HG02610 (cell line): ENCODE data around the gene PDZD2.
"Not testable (repeated sequence)": the region's sequence is repeated elsewhere in the genome, so short reads cannot be mapped to it uniquely, and the experiment has no call there.

Source experiments
- ATAC-seq: cut with Tn5 transposase; IDR thresholded peaks from one replicate; pipeline ENCODE4 v1.9.1; 2021; ENCODE audit warnings: mild to moderate bottlenecking, moderate library complexity; ENCODE audit not compliant: unreplicated experiment

Gene PDZD2

DNA sequence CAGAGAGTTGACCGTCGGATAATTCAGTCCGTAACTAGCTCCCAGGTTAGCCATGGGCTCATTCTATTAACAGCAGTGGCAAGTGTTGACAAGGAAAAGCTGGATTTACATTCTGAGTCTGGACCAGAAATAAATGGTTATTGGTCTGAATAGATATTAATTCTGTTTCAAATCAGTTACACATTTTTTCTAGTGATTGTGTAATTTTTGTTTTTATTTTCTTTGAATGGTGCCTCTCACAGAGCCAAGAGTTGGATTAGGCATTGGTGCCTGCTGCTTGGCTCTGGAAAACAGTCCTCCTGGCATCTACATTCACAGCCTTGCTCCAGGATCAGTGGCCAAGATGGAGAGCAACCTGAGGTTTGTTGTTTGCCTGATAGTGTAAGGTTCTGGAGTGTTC is 420.1 kb downstream of the PDZD2 start:
- ATAC-seq = no peak

DNA sequence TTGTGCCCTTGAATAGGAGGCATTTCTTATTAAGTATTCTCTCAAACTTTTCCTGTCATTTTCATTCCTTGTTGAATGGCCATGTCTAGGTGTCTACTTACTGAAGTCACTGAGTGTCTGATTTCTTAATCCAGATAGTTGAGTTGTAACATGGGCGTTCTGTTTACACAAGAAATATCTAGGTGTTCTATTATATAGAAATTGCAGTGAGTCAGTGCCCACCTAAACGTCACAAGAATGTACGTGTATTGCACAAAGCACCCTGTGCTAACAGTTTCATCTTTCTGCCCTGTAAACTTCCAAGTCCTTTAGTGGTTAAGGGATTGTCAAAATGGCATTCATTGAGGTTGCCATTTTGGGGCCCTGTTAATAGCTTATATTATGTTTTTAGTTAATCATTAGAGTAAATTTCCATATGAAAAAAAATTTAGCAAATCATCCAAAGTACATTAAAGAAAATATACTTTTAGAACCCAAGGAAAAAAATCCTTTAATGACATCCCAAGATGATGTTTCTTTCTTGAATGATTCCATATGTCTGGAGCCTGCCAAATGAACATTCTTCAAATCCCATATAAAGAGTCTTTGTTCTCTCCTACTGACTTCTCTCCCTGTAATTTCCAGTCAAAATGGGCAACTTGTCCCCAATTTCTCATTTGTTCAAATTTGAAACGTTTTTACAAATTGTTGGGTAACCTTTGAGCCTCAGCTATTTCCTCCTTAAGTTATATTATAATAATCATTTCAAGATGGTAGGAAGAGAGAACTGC is 421.0 kb downstream of the PDZD2 start:
- ATAC-seq = no peak

DNA sequence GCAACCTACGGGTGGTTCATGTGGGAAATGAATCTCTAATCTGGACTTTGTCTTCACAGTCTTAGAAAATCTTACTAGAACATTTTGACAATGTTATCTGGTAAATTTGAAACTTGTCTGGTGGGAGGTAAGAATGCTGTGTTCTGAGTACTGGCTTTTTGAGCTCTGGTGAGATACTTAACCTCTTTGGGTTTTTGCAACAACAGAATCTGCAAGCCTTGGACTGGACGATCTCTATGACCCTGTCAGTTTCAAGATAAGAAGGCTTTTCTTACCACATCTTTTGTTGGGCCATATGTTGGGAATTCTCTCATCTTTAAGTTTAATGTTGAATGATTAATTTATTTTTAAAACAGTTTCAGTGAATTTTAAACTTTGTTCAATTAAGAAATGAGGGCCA is 422.3 kb downstream of the PDZD2 start:
- no peak for ATAC-seq

DNA sequence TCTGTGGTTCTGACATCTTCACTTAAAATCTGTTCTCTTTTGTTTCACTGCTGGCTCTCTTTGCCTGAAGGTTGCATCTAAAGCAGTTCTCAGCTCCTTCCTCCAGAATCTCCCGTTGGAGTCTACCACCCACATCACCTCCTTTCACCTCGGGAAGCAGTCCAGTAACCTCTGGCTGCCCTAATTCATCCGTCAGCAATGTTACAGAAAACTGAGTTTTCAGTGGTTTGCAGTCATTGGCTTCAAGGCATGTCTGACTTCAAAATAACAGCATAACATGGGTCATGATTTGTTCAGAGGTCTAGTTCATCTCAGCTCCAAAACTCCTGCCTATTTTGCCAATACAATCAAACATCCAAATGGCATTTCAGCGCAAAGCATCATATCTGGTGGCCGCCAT is 427.5 kb downstream of the PDZD2 start:
- ATAC-seq = no peak

DNA sequence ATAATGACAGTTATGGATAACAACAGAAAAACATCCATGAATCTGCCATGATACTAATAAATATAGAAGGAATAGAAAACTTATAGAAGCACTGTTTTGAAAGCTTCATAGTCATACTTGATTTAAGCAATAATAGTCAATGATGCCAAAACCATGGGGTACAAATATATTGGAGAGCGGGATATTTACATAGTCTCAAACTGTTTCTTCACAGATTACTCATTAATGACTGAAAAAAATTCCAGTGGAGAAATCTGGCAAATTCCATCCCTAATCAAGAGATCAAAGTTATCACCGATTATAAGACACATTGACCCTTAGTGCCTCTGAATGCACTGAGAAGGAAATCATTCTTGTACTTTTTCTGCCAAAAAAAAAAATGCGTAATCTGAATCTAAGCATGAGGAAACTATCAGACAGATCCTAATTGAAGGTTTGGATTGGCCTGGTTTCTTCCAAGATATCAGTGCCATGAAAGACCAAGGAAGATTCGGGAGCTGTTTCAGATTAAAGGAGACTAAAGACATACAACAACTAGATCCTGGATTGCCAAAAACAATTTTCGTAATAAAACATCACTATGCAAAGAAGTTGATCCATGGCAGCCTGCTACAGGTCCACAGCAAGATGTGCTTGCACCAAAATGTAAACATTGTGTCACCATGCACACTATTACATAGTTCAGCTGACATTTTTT is 429.0 kb downstream of the PDZD2 start:
- no peak for ATAC-seq

DNA sequence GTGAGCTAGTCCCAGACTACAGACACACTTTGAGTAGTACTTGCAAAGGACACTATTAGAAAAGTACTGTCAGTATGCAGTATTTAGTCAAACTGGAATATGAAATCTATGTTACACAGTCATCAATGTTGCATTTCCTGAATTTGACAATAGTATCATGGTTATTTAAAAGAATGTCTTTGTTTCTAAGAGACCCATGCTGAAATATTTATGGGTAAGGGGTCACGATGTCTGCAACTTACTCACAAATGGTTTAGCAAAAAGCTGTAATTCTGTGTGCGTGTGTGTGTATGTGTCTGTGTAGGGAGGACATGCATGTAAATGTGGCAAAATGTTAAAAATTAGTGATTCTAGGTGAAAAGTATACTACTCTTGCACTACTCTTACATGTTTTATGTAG is 429.6 kb downstream of the PDZD2 start:
- ATAC-seq = no peak

DNA sequence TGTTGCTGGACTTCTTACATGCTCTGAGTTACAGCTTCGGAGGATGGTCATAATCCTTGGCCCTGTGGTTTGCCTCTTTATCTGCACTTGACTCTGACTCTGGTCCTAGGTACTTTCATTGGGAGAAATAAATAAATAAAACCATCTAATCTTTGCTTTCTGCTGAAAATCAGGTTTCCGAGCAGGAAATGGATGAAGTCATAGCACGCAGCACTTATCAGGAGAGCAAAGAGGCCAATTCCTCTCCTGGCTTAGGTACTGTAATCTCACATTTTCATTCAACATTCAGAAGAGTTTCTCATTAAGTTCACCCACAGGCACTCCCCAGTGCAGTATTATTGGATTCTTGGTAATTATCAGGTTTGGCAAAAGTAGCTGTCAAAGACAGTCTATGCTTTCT is 430.5 kb downstream of the PDZD2 start:
- ATAC-seq = no peak

DNA sequence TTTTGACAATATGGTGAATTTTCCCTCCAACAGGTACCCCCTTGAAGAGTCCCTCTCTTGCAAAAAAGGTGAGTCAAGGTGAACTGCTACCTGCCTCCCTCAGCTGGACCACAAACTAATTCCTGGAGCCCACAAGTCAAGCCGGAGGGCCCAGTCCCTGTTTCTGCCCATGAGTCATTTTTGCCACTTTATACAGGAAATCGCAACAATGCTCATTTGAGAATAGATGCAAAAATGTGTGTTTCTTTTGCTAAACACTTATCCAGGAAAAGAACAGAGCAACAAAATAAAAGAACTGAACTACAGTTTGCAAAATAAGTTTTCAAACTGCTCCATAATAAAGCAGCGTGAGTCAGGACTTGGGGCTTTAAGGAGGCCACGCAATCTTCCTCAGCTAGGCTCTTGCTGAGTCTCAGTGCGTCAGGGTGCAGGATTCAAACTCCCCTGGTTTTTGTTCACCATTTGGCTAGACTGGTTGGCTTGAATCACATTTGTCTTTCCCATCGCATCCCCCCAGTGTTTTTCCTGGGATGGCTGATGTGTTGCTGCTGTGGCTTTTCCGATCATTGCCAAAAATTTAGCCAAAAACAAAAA is 432.5 kb downstream of the PDZD2 start:
- no peak for ATAC-seq

DNA sequence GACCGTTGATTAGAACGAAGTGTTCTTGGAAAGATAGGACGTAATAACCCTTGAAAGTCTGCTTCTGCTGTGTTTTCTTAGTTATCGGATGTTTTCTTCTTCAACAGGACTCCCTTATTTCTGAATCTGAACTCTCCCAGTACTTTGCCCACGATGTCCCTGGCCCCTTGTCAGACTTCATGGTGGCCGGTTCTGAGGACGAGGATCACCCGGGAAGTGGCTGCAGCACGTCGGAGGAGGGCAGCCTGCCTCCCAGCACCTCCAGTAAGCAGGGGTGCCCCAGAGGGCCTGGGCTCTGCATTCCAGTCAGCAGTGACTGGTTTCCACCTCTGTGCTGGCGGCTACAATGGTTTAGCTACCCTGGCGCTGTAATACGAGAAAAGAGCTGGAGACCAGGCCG is 433.1 kb downstream of the PDZD2 start:
- ATAC-seq = no peak

DNA sequence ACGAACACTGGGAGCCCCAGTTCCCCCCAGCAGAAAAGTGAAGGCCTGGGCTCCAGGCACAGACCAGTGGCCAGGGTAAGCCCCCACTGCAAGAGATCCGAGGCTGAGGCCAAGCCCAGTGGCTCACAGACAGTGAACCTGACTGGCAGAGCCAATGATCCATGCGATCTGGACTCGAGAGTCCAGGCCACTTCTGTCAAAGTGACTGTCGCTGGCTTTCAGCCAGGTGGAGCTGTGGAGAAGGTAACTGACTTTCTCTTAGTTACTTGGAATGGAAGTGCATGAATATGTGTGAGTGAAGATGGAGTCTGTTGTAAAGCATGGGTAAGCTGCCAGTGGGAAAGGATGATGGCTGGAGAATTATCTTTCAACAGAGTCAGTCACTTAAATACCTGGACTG is 435.5 kb downstream of the PDZD2 start:
- no peak for ATAC-seq

DNA sequence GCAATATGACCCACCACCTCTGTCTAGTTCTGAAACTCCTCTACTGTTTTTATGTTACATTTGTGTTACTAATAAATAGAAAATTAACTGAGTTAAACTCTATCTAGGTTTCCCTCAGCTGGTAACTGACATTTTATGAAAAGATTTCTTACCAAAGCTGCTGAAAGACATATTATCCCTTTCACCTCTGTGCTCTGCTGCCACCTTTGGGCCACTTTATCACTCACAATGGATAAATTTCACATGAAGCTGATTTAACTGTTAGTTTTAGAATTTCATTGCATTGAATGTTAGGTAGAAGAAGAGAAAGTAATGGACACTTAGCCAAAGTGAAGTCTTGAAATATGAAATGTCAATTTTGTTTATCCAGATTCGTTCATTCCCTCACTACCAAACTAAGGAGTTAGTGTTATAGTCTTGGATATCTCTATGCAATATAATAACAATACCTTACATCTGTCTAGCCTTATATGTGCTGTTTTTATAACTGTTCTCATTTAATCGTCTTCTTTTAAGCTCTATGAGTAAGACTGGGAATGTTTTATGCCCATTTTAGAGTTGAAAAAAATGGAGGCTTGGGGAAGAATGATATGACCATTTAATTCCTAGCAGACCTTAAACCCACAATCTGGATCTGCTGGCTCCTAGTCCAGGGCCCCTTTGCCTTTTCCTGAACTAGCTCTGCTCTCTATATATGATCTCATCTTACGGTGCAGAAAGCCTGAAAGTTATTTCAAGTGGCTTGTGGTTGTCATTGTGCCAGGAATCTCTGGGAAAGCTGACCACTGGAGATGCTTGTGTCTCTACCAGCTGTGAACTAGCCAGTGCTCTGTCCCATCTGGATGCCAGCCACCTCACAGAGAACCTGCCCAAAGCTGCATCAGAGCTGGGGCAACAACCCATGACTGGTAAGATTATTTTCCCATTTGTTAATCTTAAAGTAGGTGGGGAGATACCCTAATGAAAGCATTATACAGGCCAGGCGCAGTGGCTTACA is 438.1 kb downstream of the PDZD2 start:
- no peak for ATAC-seq

DNA sequence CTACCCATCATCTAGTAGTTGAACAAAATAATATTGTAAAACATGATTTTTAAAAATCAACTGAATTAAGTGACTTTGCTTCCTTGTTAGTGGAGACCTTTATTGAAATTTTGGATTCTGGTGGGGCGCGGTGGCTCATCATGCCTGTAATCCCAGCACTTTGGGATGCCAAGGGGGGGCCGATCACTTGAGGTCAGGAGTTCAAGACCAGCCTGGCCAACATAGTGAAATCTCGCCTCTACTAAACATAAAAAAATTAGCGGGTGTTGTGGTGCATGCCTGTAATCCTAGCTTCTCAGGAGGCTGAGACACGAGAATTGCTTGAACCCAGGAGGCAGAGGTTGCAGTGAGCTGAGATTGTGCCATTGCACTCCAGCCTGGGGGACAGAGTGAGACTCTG is 439.9 kb downstream of the PDZD2 start:
- ATAC-seq = not testable (repeated sequence)

DNA sequence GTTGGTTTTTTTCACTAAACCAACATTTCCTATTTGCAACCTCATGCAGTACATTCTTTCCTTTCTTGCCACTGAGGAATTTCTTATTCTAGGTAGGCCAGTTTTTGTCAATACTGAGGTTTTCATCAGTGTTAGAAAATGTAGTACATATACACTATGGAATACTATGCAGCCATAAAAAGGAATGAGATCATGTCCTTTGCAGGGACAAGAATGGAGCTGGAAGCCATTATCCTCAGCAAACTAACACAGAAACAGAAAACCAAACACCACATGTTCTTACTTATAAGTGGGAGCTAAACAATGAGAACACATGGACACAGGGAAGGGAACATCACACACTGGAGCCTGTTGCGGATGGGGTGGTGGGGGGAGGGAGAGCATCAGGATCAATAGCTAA is 441.6 kb downstream of the PDZD2 start:
- ATAC-seq = not testable (repeated sequence)

DNA sequence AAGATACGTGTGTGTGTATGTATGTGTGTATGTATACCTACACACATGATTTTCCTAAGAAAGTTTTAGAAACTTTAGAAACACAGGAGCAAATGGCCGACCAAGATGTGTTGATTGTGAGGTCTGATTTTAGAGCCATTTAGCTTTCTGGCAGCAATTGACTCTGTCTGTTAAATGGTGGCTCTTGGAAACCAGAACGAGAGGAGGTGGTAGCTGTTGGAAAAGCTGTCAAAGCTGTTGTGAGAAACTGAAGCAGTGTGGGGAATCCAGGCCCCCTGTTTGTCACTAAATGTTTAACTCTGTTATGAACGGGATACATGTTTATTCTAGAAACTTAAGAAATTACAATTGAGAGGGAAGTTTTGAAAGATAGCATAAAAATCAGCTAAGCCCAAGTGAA is 443.8 kb downstream of the PDZD2 start:
- ATAC-seq = no peak

DNA sequence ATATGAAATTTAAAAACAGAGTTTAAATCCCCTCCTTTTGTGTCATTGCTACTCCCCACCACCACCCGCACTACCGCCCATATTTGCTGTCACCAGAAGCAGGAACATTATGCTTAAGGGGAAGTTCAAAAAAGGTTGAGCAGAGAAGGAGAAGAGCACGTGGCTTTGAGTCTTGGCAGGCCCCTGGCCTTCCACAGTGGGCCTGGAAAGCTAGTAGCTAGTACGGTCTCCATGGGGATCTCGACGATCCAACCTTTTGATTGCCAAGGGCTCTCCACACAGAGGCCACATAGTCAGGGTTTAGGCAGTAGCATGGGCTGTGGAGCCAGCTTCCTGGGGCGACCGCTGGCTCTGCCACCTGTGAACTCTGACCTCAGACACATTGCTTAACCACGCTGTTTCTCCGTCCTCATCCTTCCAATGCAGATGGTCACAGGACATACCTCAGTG is 445.1 kb downstream of the PDZD2 start:
- no peak for ATAC-seq

DNA sequence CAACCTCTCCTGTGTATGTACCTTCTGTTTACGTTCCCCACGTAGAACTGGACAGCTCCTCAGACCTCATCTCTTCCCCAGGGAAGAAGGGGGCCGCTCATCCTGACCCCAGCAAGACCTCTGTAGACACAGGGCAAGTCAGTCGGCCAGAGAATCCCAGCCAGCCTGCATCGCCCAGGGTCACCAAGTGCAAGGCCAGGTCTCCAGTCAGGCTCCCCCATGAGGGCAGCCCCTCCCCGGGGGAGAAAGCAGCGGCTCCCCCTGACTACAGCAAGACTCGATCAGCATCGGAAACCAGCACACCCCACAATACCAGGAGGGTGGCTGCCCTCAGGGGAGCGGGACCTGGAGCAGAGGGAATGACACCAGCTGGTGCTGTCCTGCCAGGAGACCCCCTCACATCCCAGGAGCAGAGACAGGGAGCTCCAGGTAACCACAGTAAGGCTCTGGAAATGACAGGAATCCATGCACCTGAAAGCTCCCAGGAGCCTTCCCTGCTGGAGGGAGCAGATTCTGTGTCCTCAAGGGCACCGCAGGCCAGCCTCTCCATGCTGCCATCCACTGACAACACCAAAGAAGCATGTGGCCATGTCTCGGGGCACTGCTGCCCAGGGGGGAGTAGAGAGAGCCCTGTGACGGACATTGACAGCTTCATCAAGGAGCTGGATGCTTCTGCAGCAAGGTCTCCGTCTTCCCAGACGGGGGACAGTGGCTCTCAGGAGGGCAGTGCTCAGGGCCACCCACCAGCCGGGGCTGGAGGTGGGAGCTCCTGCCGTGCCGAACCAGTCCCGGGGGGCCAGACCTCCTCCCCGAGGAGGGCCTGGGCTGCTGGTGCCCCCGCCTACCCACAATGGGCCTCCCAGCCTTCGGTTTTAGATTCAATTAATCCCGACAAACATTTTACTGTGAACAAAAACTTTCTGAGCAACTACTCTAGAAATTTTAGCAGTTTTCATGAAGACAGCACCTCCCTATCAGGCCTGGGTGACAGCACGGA is 448.5 kb downstream of the PDZD2 start:
- ATAC-seq = no peak

DNA sequence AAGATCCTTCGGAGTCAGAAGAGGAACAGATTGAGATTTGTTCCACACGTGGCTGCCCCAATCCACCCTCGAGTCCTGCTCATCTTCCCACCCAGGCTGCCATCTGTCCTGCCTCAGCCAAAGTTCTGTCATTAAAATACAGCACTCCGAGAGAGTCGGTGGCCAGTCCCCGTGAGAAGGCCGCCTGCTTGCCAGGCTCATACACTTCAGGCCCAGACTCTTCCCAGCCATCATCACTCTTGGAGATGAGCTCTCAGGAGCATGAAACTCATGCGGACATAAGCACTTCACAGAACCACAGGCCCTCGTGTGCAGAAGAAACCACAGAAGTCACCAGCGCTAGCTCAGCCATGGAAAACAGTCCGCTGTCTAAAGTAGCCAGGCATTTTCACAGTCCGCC is 449.3 kb downstream of the PDZD2 start:
- ATAC-seq = no peak

DNA sequence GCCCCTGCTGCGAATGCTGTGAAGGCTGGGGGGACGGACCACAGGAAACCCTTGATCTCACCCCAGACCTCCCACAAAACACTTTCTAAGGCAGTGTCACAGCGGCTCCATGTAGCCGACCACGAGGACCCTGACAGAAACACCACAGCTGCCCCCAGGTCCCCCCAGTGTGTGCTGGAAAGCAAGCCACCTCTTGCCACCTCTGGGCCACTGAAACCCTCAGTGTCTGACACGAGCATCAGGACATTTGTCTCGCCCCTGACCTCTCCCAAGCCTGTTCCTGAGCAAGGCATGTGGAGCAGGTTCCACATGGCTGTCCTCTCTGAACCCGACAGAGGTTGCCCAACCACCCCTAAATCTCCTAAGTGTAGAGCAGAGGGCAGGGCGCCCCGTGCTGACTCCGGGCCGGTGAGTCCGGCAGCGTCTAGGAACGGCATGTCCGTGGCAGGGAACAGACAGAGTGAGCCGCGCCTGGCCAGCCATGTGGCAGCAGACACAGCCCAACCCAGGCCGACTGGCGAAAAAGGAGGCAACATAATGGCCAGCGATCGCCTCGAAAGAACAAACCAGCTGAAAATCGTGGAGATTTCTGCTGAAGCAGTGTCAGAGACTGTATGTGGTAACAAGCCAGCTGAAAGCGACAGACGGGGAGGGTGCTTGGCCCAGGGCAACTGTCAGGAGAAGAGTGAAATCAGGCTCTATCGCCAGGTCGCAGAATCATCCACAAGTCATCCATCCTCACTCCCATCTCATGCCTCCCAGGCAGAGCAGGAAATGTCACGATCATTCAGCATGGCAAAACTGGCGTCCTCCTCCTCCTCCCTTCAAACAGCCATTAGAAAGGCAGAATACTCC is 450.4 kb downstream of the PDZD2 start:
- ATAC-seq = no peak
